Glutamatergic neuron (in vitro differentiated cells): ENCODE results near the gene FBXO11. TPM values are rescaled to one million over a fixed set of nuclear protein-coding genes. Genes with fewer than 3 reads are reported as not detected.

Experiments
- DNase-seq: peaks from one replicate; pipeline ENCODE4 v3.0.0; 2022
- H3K27ac Mint-ChIP-seq: one replicate; pipeline ENCODE4 v1.8.0; 2020; ENCODE audit warnings: mild to moderate bottlenecking, mixed read lengths, inconsistent platforms; ENCODE audit not compliant: unreplicated experiment
- H3K27me3 Mint-ChIP-seq: one replicate; pipeline ENCODE4 v1.8.0; 2020; ENCODE audit warnings: mild to moderate bottlenecking, moderate library complexity, mixed read lengths, inconsistent platforms; ENCODE audit not compliant: unreplicated experiment
- H3K36me3 Mint-ChIP-seq: one replicate; pipeline ENCODE4 v1.8.0; 2020; ENCODE audit warnings: mild to moderate bottlenecking, mixed read lengths, inconsistent platforms; ENCODE audit not compliant: unreplicated experiment
- H3K4me1 Mint-ChIP-seq: one replicate; pipeline ENCODE4 v1.8.0; 2020; ENCODE audit warnings: mild to moderate bottlenecking, low read depth, mixed read lengths, inconsistent platforms; ENCODE audit not compliant: unreplicated experiment
- H3K4me3 Mint-ChIP-seq: one replicate; pipeline ENCODE4 v1.8.0; 2020; ENCODE audit warnings: mild to moderate bottlenecking, mixed read lengths, inconsistent platforms; ENCODE audit not compliant: unreplicated experiment
- H3K9me3 Mint-ChIP-seq: one replicate; pipeline ENCODE4 v1.8.0; 2020; ENCODE audit warnings: mild to moderate bottlenecking, moderate library complexity, mixed read lengths, inconsistent platforms; ENCODE audit not compliant: unreplicated experiment
- CTCF ChIP-seq: fragments of 200-600 bp; sonication (generic); IDR thresholded peaks from one replicate; pipeline ENCODE4 v1.5.0; 2021; ENCODE audit not compliant: partially characterized antibody, unreplicated experiment
- total RNA-seq: library from RNA; stranded (reverse); fragmentation: NEBNext Ultra II Directional; extraction: Animal tissue kit (Norgen Biotek cat#: 25700); gene quantifications from one replicate; pipeline ENCODE4 v1.2.1, GENCODE V29; 2021; ENCODE audit not compliant: unreplicated experiment

The FBXO11 gene
- total RNA-seq, 1 donor from 2014 or later = 135 TPM

GRCh38 chr2:47833516-47833968 is 72.8 kb downstream of the FBXO11 start:
- Mint-ChIP-seq H3K9me3 (no peaks in the 10 kb centered on the region), H3K36me3 (no peaks in the 10 kb centered on the region)

GRCh38 chr2:47822518-47822917 is 83.8 kb downstream of the FBXO11 start:
- no peak for TF ChIP-seq CTCF
- H3K36me3 Mint-ChIP-seq = no peaks in the 10 kb centered on the region
- H3K27ac Mint-ChIP-seq = no peak overlapping the region

More at GRCh38 chr2:47833516-47833968, 72.8 kb downstream of the FBXO11 start:
- H3K27ac Mint-ChIP-seq = no peak overlapping the region
- no peak overlapping the region for H3K4me3 Mint-ChIP-seq
- no peak for TF ChIP-seq CTCF
- no peak for DNase-seq
- H3K4me1 Mint-ChIP-seq = no peaks in the 10 kb centered on the region
- H3K27me3 Mint-ChIP-seq = no peaks in the 10 kb centered on the region

GRCh38 chr2:47819834-47820233 is 86.5 kb downstream of the FBXO11 start:
- Mint-ChIP-seq H3K9me3 (peaks cover 7% of the 10 kb centered on the region), H3K4me1 (no peaks in the 10 kb centered on the region), H3K36me3 (peaks cover 3% of the 10 kb centered on the region), H3K27ac (no peak overlapping the region), H3K4me3 (no peak overlapping the region), H3K27me3 (peaks cover 3% of the 10 kb centered on the region)
- TF ChIP-seq CTCF = no peak
- DNase-seq = no peak

More at GRCh38 chr2:47822518-47822917, 83.8 kb downstream of the FBXO11 start:
- Mint-ChIP-seq H3K4me3 (no peak overlapping the region), H3K9me3 (no peaks in the 10 kb centered on the region), H3K27me3 (peaks cover 4% of the 10 kb centered on the region), H3K4me1 (no peaks in the 10 kb centered on the region)
- DNase-seq = no peak

- peaks cover 10% of the 10 kb centered on the region for H3K9me3 Mint-ChIP-seq
- peaks cover 3% of the 10 kb centered on the region for H3K27me3 Mint-ChIP-seq
- no peak overlapping the region for H3K4me3 Mint-ChIP-seq
- H3K27ac Mint-ChIP-seq = no peak overlapping the region
- TF ChIP-seq CTCF = no peak
- peaks cover 5% of the 10 kb centered on the region for H3K36me3 Mint-ChIP-seq
- H3K4me1 Mint-ChIP-seq = no peaks in the 10 kb centered on the region
- DNase-seq = no peak
Measured at GRCh38 chr2:47818777-47819176, 87.5 kb downstream of the FBXO11 start.

GRCh38 chr2:47815764-47816163 is 90.5 kb downstream of the FBXO11 start:
- Mint-ChIP-seq H3K36me3 (peaks cover 5% of the 10 kb centered on the region), H3K27me3 (peaks cover 3% of the 10 kb centered on the region)

More at GRCh38 chr2:47815764-47816163, 90.5 kb downstream of the FBXO11 start:
- H3K9me3 Mint-ChIP-seq = peaks cover 10% of the 10 kb centered on the region
- no peaks in the 10 kb centered on the region for H3K4me1 Mint-ChIP-seq
- no peak for DNase-seq
- no peak overlapping the region for H3K4me3 Mint-ChIP-seq
- no peak overlapping the region for H3K27ac Mint-ChIP-seq
- no peak for TF ChIP-seq CTCF
